NCI-H748 (cell line): ENCODE results near the gene CIT.
"Not testable (repeated sequence)": the region's sequence is repeated elsewhere in the genome, so short reads cannot be mapped to it uniquely, and the experiment has no call there.

Experiments
- DNase-seq: peaks from one replicate; lab custom pipeline; 2025; ENCODE audit not compliant: unreplicated experiment; lab: John Stamatoyannopoulos, UW

Gene CIT

DNA sequence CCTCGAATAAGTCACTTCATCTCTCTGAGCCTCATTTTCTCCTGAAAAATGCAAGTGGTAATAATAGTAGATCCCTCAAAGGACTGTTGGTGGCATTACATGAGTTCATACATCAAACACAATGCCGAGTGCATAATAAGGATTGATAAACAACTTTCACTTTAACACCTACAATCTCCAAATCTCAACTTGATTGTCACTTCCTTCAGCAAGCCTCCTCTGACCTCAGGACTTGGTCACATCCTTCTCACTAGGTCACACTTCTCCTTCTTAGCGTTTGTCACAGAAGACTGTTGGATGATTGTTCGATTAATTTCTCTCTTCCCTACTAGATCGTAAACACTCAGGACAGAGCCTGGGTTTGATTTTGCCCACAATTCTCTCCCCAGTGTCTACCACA, 217.0 kb downstream of the CIT start:
- DNase-seq, result no peak

DNA sequence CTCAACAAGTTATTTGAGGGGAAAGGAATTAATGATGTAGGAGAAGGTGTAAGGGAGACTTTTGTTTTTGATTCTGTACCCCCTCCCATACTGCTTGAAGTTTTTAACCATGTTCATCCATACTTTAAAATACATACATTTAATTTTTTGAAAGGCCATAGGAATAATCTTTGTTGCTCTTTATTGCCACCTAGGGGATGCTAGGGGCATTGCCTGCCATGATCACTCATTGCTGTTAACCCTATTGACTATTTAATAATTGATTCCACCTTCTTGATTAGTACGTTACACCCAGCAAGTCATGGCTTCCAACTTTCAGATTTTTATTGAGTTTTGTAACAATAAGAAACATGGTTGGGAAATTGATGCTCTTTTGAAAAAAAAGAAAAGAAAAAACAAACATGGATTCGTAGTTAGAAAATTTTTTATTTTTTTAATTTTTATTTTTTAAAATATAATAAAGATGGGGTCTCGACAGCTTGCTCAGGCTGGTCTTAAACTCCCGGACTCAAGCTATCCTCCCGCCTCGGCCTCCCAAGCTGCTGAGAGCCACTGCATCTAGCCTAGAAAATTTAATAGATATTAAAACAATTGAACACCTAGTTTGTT, 217.7 kb downstream of the CIT start:
- DNase-seq, result peak; percentile 45

DNA sequence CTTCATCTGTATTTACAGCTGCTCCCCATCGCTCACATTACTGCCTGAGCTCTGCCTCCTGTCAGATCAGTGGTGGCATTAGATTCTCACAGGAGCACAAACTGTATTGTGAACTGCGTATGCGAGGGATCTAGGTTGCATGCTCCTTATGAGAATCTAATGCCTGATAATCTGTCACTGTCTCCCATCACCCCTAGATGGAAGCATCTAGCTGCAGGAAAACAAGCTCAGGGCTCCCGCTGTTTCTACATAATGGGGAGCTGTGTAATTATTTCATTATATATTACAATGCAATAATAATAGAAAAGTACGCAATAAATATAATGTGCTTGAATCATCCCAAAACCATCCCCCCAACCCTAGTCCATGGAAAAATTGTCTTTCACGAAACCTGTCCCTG, 219.0 kb downstream of the CIT start:
- DNase-seq, result not testable (repeated sequence)

DNA sequence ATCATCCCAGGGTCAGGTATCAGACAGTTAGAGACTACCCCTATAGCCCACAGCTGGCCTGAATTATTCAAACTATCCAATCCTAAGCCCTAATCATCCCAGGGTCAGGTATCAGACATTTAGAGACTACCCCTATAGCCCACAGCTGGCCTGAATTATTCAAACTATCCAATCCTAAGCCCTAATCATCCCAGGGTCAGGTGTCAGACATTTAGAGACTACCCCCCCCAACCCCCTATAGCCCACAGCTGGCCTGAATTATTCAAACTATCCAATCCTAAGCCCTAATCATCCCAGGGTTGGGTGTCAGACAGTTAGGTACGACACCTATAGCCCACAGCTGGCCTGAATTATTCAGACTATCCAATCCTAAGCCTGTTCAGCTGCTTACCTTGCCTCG, 220.1 kb downstream of the CIT start:
- DNase-seq, result not testable (repeated sequence)

DNA sequence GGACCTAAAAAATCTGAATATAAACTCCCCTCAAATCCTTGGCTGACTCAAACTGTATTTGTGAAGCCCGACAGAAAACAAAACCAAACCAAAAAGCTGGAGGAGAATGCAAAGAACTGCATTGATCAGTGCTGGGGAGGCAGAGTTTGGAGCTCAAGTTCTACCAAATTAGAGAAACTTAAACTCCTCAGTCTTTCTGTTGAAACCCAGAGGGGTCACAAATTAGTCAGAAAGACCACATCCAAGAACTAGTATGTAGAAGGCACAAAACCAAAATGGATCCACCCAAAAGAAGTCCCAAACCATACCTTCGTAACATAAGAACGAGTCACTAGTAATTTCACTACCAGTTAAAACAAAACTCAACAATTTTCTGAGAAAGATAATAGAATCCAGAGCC, 224.5 kb downstream of the CIT start:
- no peak for DNase-seq

DNA sequence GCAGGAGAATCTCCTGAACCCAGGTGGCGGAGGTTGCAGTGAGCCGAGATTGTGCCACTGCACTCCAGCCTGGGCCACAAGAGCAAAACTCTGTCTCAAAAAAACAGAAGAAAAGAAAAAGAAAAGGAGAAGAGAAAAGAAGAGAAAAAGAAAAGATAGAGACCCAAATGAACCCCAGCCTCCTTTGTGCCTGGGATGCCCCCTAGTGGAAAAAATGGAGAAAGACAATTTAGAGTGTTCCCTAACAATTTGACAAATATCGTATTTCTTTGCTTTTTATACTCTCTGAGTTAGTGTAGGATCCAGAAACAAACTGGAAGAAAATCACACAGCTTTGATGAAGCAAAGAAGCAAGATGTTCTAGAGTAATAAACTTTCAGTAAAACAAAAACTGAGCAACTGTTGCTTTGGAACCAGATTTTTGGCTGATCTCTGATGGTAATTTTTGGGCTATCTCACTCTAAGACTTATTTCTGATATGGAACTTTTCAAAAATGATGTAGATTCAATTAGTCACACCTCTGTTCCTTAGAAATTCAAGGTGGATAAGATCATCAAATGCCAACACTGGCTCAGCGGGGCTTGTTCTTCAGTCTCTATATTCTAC, 227.8 kb downstream of the CIT start:
- peak; percentile 19 for DNase-seq

DNA sequence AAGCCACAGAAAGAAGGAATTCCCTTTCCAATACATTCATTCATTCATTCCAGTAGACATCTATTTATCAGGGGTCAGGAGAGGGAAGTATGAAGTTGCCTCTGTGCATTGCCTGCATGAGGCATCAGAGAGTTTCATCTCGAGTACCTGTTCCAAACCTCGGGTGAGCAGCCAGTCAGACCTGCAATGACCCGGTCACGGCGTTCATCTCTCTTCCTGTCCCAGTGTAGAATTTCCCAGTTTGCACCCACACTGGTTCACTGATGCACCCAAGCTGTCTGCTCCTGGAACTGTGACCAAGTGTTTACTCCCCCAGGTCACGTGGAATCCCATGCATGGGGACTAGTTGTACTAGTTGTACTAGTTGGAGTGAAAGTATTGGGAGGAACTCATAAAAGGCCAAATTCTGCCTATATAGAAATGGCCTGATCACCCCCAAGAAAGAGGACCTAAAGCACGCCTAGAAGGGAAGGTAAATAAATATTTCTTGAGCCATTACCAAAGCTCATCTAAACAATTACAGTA, 231.5 kb downstream of the CIT start:
- no peak for DNase-seq

DNA sequence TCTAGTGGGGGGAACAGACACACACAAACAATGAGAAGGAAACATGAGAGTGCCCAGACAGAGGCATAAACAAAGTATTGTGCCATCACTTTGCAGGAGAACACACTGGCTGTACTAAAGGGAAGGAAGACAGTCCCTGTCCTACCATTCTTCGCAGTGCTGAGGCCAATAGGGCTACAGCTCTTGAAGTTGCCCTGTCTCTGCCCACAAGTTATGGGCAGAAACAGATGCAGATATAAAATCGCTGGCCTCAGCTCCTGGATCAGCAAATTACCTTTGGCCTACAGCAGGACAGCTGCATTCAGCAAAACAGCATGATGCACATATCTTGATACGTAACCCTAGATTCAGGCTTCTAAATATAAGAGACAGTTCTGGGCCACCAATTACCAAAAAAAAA, 232.2 kb downstream of the CIT start:
- no peak for DNase-seq

DNA sequence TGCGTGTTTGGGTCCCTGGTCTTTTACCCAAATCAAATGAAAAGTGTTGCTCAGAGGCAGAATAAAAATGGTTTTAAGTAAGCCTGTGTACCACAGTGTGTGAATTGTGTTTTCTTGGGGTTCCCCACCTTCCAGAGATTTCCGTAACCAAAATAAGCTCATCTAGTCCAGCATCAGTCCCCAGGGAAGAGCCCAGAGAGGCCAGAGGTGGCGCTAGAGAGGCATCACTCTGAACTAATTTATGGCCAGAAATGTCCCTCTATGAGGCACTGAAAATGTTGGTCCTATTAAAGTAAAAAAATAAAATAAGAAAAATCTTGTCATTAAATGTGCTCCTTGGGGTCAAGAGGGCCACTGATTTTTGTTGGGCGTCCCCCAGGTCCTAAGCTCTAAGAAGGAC, 234.1 kb downstream of the CIT start:
- DNase-seq, result no peak
